Activated T-cell treated with anti-CD3 and anti-CD28 coated beads for 1 hour (primary cell): ENCODE measurements around the gene DISP2.

ENCODE experiments used
- DNase-seq: peaks from one replicate; pipeline ENCODE4 v3.0.0-alpha.2; 2020; ENCODE audit warnings: low read depth

Gene DISP2

DNA sequence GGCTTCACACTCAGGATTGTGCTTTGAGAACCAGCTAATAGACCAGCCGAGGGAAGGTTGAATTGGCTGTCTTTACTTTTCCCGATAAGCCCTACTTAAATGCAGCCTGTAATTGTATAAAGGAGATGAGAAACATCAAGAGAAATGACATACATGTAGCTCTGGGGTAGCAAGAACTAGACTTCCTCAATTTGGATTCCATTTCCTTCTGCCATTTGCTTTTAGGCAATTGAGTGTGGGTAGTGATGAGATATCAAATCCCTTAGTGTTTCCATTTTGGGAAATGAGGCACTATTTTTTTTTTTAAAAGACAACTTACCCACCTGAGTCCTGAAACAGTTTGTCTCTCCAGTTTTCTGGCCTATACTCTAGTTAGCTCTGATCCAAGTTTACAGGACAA, 32.3 kb upstream of the DISP2 start:
- no peak for DNase-seq

DNA sequence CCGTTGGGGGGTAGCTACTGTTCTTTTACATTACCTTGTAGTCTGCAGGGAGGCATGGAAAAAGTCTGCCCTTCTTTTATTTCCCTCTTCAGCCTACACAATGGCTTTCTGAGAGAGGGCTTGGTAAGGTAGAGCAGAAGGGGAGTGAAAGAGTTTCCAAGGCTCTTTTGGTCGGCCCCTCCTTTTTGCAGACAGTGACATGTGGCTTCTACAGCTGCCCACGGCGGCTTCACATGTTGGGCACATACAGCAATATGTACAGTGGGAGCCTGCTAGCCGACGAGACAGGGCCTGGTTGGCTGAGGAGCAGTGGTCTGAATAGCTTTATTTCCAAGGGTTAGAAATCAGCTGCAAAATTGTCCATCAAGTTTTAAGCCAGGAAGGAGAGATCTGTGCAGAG, 30.6 kb upstream of the DISP2 start:
- no peak for DNase-seq

DNA sequence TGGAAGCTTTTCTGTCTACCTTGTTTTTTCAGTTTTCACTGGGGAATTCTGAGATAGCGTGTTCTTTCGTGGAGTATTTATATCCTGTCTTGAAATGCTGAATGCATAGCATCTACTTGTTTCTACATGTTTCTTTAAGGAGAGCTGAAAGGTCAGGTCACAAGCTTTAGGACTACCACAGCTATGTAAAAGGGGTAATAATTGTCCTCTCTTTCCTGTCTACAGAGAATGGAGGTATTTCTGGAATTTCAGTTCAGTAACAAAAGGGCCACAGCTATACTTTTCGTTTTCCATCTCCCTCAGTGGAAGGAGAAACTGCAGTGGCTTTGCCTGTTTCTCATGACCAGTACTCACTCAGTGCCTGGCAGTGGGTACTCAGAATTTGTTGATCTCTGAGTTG, 29.8 kb upstream of the DISP2 start:
- DNase-seq = no peak

DNA sequence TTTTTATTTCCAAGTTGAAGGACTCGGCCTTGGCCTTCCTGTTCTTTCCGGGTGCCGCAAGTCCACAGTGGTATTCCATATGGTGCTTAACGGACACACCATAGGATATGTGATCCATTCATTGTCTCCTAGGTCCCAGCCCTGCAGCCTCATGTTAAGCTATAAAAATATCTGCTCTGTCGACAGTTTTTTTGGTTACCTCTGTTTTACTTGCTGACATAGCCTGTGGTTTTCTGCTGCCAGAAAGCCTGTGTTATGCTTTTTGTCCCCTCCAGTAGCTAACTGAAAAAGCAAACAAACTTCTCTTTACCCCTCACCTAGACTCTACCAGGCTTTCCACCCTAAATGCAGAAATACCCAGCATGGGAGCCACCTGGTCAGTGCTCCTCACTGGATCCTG, 29.3 kb upstream of the DISP2 start:
- DNase-seq = no peak

DNA sequence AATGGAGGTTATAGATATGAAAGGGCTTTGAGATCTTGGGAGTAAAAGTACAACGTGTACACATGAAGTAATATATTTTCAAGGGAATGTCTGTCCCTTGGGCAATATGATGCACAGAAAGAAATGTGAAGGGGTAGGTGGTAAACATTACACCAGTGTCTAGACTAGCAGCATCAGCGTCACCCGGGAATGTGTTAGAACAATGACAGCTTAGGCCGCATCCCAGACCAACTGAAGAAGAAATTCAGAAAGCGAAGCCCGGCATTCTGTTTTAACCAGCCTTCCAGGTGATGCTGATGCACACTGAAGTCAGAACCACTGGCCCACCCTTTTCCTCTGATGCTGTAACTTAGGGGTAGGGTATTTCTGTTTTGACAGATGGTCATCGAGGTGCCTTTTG, 28.2 kb upstream of the DISP2 start:
- DNase-seq = no peak

DNA sequence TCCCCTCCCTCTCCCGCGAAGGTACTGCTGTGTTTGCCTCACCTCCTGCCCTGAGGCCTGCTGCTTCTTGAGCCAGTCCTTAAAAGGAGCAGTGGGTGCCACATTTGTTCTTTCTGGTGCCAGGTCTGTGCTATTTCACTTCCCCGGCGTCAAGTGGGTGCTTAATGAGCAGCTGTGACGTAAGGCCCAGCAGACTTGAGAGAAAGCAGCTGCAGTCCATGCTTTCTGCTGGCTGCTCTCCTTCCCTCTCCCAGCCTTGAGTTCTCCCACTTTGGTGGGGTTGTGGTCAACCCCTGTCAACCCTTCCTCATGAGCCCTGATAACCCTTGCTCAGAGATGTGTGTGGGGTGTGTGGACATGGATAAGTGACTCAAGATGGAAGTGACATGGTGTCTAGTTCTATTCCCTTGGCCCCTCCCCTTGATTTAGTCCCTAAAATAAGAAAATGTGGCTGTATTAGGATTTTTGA, 27.6 kb upstream of the DISP2 start:
- DNase-seq = no peak

DNA sequence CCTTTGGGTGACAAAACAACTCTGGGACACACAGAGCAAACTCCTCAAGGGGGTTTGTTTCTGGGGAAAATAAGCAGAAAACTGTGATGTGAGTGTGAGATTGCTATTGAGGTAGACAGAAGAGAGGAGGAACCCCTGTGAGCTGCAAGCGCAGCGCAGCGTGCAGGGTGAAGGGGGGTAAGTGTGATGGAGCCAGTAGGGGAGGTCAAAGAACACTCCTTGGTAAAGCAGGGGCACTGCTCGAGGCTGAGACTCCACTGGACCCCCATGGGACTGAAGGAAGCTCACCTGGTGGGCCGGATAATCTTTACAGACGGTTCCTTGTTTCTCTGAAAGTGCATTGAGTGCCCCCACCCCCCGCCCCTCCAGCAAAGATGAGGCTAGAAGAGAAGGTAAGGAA, 27.0 kb upstream of the DISP2 start:
- DNase-seq = no peak

DNA sequence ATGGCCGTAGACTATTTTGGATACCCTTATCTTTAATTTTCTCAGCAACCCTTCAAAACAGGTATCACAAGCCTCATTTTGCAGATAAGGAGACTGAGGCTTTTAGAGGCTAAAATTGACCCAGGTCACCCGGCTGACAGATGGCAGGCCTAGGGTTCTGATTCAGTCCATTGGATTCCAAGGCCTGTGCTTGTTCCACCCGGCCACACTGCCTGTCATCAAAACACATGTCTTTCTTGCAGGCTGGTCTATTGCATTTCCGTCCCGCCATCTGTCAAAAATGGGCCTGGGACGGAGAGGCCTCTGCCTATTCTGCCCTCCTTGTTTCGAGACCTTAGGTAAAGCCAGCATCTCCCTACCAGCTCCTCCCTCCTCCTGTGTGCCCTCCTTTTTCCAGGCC, 26.4 kb upstream of the DISP2 start:
- no peak for DNase-seq

DNA sequence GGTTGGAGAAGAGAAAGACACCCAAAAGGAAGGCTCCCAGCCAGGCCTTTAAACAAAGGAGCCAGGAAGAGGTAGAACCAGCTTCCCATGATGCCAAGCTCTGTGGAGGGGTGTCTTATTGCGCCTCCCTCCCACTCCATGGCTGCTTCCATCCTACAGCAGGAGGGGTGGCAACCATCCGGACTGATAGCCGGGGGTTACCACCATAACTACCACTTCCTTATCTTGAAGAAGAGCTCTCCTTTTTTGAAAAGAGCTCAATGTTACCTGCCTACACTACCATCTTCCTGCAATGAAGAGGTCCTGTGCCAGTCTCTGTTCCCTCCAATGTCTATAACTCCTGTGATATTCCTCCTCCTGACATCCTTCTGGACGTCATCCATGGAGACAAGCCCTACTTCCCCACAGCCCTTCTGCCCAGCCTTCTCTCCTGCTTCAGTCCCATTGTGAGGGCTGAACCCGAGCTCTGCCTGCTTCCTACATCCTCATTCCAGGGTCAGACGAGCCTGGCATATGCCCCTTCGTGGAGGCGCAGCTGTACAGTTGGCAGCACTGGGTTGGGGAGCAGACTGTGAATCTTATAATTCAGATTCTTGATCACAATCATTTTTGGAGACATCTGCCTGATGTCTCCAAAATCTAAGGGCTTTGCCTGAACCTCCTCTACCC, 25.8 kb upstream of the DISP2 start:
- DNase-seq = no peak

DNA sequence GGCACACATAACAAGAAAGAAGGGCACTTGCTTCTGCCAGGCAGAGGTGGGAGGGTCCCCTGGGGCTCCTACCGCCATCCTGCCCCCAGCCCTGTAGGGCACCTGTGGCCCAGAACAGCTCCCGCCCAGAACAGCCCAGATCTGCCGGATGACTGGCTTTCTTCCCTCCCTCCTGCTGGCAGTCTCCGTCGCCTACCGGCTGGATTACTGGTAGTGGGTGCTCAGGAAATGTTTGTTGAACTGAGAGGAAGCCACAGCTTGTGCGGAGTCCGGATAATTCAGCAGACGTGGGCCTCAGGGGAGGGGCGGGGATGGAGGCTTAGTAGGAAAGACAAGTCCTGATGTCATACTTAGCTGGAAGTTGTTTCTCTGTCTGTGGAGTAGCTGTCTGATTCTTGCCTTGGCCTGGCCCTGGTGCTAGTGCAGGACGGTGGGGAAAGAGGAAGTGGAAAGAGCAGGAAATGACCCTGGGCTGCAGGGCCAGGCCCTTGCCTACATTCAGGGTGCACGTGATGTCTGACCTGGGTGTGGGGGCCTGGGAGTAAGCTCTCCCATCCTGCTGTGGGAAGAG, 24.0 kb upstream of the DISP2 start:
- DNase-seq = no peak

DNA sequence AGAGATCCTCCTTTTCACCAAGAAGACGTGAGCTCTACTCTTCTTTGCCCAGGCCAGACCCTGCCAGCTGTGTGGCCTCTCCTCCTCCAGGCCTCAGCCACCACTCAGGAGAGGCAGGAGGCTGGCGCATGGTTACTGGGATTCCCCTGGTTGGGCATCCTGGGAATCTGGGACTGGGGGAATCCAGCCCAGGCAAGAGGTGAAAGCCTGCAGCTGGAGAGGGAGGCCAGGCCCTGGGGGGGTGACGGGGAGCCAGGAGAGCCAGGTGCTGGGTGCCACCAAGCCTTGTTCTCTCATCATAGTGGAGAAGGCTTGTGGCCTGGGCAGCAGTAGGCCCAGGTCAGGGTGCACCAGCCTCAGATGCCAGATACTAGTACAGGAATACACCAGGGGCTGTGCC, 23.5 kb upstream of the DISP2 start:
- DNase-seq = no peak

DNA sequence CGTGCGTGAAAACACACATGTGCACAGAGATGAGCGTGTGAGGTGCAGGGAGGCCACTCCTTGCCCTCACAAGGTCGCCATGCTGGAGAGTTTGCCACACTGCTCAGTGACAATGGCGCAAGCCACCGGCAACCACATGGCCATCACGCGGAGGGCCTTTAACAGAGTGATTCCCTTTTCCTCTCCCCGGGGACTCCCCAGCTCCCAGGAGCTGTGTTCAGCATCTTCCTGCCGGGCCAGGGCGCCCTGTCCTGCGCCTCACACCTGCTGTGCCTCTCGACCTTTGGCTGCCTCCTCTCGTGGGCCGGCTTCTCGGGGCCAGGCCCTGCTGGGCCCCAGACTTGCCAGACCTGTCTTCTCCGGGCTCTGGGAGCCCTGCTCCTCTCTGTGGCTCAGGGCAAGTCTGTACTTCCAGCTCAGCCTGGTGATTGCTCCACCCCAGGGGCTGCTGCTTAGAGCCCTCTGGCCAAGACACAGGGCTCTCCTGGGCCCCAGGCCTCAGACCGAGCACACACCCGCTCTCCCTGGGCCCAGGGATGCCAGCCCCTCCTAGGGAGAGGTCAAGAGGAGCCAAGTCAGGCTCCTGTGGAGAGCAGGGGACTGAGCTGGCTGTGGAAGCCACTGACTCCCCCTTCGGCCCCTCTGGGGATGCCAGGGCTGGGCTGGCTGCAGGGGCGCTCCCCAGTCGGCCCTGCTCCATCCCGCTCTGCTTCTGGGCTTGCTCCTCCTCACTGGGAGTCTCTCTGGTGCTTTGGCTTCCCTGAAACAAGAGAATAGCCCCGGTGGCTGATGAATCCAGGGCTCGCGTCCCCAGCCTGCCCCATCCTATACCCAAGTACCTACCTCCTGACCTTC, 22.9 kb upstream of the DISP2 start:
- no peak for DNase-seq

DNA sequence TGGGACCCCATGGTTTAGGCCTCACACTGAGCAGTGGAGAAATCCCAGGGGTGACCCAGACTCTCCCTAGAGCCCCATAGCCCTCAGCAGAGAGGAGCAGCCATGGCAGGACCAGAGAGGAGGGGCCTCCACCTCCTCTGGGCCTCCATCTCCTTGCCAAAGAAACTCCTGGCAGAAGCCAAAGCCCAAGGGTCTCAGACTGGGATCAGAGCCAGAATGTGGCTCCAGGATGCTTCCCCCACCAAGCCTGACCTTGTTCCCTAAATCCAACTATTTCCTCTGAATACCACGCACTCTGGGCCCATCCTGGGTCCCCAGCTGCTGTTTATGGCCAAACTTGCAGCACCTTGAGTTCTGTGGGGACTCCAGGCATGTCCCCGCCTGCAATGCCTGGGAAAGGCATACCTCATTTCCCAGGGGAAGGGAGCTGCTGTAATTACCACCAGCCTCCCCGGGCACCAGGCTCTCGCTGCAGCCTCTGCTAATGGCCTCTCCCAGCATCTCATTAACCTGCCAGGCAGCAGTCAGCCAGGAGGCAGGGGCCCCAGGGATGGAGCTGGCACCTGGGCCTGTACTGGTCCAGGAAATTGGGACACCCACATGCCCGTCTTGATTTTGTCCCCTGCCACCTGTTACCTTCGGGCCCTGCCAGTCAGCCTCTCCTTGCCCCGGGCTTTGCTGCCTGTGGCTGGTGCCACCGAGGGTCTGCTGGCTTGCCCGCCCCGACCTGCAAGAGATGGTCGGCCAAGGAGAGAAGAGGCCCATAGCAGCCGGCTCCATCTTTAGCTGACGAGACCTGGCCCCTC, 21.9 kb upstream of the DISP2 start:
- DNase-seq = no peak

DNA sequence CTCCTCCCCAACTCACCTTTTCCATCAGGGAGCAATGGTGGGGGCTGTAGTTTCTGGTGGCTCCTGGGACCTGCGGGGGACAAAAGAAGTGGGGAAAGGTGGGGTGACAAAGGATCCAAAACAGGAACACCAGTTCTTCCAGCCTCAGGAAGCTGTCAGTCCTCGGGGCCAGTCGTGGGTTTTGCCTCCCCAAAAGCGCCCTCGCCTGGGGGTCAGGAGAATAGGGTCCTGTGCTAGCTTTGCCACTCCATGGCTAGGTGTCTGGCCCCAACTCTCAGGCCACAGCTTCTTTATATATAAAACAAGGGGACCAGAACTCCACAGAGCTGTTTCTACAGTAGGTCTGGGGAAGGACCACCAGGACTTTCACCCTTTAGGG, 21.3 kb upstream of the DISP2 start:
- no peak for DNase-seq

DNA sequence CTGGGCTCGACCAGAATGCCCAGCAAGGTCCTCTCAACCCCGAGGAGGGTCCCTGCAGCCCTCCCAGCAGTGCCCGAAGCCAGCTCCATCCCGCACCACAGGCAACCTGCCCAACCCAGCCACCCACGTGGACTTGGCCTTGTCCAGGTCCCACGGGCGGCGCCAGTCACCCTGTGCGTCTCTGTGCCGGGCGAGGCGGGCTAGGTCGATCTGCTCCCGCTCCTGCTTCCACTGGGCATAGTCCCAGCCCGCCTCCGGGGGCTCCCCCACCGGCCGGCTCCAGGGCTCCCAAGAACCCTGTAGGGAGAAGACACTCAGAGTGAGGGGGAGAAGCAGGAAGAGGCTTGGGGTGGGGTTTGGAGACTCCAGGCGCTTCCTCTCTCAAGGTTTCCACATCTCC, 20.4 kb upstream of the DISP2 start:
- no peak for DNase-seq

DNA sequence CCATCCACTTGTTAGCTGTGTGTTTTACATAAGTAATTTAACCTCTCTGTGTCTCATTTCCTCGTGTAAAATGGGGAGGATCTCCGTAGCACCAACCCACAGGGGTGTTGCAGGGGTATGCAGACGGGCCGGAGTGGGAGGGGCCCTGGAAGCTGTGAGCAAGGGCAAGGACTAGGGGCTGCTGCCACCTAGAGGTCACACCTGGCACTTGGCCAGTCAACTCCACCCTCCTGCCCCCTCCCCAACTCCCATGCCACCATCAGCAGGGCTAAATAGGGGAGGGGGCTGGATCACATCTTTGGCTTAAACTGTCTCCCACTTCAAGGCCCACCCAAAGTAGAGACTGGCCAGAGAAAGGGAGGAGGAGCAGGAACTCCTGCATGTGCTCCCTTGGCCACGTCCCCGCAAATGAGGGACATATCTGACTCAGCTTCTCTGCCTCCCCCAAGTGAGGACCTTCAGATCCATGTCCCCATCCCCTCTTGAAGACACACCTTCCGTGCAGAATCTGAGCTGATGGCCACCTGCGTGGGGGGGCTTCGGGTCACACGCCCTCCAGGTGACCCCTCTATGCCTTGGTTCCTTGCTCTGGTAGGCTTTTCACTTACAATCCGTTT, 19.9 kb upstream of the DISP2 start:
- peak; percentile 68 for DNase-seq

DNA sequence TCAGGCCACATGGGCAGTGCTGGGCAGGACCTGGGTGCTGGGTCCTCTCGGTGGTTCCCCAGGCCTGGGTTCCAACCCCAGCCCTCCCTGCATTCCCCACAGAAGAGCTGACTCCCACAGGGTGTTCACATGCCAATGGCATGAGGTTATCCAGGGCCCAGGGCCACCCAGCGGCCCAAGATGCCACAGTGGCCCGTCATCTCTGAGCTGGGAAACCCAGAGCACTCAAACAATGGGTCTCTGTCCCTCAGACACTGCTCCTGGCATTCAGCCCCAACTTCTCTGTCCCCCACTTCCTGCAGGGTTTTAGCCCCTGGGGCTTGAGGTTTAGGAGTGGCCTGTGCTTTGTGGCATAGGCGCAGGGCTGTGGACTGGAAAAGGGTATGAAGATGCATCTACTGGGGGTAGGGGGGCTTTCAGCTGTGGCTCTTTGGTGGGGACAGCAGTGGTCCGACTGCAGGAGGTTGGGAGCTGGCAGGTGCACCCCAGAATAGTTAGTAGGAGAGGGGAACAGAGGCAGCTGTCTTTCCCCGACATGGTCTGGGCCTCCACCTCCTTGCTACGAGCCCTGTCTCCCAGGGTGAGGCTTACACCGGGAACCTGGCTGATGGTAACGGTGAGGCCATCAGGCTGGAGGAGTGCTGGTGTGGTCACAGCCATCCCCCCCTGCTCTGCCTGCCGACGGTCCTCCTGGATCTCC, 18.9 kb upstream of the DISP2 start:
- DNase-seq = no peak

DNA sequence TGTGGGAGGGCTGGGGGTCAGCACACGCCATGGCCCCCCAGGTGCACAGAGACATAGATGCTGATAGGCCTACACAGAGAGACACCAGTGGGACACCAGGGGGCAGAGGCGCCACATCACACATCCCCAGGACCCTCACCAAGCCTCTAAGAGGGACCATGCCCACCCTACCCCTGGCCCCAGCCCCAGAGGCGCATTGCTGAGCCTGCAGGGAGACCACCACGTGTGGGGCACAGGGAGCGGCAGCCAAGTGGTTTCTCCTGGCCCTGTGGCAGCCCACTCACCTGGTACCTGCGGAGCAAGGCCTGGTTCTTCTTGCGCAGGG, 18.4 kb upstream of the DISP2 start:
- DNase-seq = no peak

DNA sequence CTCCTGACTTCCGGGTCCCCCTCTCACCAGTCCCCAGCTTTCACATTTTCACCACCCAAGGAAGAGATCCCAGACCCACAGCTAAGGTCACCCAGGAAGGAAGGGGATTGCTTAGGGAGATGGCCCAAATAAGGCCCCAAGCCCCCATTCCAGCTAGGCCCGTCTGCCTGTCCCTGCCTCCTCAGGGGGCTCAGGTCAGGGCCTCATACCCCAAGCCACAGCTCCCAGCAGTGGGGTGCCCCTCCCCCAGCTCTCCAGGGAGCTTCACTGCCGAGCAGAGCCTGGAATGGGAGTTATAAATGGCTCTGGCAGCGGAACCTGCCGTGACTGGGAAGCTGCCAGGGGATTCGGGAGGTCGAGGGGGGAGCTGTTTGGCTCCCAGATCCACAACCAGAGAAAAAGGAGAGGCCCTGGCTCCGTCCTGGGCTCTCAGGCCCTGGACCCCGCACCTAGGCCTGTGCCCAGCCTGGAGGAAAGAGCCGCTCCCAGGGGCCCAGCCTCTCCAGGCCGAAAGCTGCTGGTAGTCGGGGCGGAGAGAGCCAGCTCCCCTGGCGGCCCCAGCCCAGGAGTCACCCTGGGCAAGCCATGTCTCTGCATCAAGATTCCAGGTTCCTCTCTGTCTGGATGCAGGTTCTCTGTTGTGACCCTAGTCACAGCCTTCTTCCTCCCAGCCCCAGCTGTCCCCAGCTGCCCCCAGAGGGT, 17.8 kb upstream of the DISP2 start:
- DNase-seq = no peak

DNA sequence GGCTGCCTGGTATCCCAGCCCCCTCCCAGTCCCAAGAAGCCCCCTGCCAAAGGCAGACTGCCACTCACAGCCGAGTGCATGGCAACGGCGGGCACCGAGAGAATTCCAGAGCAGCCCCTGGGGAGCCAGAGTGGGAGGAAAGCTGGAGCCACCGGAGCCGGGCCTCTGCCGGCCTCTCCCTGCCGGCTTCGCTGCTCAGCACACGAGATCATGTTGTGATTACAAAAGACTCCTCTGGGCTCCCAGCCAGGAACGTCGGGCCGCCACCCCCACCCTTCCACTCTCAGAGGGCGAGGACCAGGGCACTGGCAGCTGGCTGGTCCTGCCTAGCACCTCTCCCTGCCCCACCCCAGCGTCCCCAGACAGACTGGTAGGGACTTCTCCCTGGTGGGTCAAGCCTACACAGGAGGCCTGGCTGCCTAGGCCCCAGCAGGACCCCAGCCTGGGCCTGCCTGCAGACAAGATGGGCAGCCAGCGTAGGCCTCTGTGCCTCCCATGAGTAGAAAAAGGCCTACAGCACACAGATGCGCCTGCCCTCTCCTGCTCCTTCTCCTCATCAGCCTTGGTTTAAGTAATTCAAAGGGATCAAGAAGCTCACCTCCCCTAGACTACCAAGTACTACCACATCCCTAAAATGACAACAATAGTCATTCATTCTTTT, 17.1 kb upstream of the DISP2 start, which contains the start of gene CCDC9B:
TSS of gene CCDC9B (minus strand) at position 200 of the 661 bp plus-strand sequence. CDS start at position 80, 120 bp downstream.
- no peak for DNase-seq
